GM18511 (cell line): ENCODE measurements around the gene DUS4L.

Experiments
- ATAC-seq: cut with Tn5 transposase; IDR thresholded peaks from one replicate; pipeline ENCODE4 v1.9.1; 2021; ENCODE audit warnings: mild to moderate bottlenecking, moderate library complexity; ENCODE audit not compliant: unreplicated experiment

DUS4L gene

DNA sequence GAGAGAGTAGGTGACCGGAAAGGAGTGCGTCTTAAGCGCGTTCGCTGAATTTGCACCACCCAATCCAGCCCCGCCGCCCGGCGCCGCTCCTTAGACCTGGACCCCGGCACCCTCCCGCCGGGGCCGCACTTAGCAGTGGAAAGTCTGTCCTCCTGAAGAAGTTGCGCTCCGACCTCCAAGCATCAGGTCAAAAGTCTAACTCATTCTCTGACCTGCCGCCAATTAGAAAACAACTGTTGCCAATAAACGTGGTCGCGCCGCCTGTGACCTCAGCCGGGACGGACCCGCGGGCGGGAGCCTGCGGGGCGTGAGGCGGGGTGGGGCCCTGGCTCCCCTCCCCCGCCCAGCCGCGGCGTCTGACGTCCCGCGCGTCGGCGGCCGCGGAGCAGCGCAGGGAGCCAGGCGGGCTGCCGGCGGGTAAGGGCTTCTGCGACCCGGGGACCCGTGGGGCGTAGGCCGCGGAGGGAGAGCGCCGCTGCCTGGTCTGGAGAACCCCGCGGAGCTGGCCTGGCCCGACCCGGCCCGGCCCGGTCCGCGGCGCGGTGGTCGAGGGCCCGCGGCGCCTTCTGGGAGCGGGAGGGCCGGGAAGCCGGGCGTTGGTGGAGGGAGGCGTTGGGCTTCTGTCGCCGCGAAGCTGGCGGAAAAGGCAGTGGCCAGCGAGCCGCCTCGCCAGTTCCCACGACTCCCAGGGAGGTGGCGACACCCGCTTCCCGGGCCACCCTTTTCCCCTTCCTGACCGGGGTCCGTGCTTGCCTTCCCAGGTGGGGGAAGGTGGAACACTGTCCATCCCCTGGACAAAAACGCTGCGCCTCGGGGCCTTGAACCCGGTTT is 16.3 kb downstream of the DUS4L start, which contains the start of gene BCAP29:
TSS of gene BCAP29 (plus strand) at position 362 of the 831 bp plus-strand sequence. CDS start 527 bp downstream, outside the sequence.
- ATAC-seq, result peak; percentile 94

DNA sequence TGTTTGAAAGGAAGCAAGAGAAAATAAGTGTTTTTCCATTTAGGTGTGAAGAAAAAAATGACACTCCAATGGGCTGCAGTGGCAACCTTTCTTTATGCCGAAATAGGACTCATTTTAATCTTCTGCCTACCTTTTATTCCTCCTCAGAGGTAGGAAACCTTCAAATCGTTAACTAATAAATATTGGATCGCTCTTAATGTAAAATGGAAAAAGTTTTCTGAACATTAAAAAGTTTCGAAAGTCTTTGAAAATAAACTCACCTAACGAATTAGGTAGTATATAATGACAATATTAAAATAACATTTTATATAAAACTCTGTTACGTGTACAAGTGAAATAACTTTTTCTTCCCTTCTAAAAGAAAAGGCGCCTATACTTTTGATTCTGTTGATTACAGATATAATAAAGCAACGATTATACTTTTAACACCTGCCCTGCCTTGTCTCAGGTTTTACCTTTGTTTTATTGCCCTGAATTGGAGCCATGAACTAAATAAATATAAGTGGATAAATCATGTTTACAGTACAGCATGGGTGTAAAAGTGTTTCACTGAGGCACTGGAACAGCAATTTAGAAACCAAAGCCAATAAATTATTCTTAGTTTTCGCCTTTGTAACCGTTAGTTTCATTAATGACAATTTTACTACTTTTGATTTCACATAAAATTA is 17.1 kb downstream of the DUS4L start:
- no peak for ATAC-seq

DNA sequence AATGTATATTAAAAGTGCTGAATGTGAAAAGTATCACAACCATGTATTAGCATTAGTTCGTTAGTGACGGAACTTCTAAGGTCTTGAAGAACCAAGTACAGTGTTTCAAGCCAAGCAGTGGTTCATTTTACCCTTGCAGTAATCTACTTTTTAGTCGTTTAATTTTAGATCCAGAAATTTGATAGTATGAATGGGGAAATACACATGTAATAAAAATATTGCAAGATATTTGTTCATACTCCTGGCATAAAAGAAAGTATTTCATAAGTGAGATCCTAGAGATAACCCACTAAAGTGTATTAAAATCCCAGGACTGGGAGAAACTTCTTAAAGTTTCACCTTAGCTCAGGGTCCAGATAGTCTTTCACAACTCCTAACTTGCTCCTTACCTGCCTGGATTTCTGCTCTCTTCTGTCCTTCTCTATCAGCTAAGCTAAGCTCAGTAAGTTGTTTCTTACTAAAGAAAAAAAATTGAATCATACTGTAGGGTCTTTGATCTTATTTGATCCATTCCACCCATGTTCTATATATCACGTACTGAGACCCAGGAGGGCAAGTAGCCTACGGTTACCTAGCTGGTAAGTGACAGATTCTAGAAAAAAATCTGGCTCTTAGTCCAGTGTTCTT is 17.7 kb downstream of the DUS4L start:
- no peak for ATAC-seq

DNA sequence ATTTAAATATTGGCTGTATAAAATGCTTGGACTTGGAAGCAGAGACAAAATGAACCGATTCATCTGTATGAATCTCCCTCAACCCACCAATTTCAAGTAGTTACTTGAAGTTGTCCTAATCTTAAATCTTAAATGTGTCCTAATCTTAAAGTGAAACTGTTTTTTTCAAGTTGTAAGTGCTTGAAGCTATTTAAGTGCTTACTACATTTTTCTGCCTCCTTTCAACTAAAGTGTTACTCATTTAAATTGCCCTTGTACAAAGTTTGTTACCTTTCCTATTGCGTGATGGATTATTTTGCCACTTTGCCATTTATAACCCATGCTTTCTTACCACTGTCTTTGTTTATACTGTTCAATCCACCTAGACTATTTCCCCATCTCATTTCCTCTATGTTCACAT is 19.1 kb downstream of the DUS4L start:
- ATAC-seq, result no peak

DNA sequence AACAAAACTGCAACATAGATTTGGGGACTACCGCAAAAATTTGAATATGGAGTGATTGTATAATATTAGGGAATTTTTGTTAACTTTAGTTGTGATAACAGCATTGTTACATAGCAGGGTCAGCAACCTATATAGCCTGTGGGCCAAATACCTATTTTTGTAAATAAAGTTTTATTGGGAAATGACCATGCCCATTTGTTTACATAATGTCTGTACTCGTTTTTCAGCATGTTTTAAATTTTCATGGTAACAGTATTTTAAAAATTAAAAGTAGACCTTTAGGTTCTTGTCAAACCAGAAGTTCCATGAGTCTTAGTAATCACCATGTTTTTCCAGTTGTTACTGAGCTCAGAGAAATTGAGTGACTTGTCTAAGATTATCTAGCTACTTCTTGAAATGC is 20.9 kb downstream of the DUS4L start:
- no peak for ATAC-seq

DNA sequence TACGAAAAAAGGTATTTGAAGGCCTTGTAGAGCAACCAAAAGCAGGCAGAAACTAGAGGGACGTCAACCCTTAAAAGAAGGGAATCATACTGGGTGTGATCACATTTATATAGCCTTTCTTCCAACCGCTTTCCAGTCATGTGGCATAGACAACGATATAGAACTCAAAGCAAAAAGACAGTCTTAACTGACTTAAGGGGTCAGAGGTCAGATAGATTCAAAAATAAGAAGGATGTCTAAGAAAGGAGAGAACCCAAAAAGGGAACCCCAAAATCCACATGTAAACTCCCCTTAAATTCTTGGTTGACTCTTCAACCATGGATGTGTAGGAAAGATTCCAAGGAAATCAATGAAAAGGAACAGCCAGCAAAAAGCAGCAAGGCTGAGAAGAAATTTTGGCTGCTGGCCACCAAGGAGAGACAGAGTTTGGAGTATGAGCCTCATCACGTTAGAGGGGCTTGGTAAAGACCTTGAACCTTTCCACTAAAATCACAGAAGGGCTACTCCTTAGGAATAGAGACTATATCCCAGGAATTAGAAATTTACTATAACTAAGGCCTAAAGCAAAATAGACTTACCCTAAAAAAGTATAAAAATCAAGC is 24.9 kb downstream of the DUS4L start:
- no peak for ATAC-seq

DNA sequence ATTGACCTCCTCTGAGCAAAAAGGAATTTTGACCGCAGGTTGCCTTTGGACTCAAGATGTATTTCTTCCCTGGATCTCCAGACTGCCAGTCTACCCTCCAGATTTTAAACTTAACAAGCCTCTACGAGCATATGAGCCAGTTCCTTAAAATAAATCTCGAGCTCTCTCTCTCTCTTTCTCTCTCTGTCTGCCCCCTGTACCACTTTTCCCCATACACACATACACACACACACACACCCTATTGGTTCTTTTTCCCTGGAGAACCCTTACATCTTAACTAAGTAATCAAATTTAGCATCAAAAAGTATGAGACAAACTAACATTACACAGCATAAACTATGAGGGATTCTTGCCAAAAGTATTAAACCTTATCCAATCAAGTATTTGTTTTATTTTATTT is 27.6 kb downstream of the DUS4L start:
- ATAC-seq, result no peak

DNA sequence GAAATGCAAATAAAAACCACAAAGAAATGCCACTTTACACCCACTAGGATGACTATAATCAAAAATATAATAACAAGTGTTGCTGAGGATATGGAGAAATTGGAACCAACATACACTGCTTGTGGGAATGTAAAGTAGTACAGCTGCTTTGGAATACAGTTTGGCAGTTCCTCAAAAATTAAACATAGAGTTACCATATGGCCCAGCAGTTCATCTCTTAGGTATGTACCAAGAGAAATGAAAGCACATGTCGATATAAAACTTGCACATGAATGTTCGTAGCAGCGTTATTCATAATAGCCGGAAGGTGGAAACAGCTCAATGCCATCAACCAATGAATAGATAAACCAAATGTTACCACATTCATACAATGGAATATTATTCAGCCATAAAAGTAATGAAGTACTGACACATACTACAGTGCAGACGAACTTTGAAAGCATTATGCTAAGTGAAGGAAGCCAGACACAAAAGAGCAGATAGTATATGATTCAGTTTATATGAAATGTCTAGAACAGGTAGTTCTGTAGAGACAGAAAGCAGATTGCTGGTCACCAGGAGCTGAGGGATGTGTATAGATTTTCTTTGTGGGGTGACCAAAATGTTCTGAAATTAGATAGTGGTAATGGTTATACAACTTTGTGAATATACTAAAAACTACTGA is 28.7 kb downstream of the DUS4L start:
- ATAC-seq, result no peak

DNA sequence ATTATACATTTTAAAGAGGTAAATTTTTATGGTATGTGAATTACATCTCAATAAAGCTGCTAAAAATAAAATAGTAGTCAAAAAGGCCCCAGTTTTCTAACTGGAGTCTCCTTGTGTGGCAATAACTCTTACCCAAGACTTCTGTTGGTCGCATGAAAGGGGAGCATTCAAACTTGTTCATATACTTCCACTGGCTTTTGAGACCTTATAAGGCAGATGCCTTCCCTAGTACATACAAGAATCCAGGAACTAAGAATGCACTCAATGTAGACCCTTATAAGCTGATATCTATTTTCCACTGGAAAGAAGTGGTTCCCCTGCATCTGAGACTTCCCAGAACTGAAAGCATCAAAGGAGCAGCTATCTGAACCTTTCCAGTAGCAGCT is 29.2 kb downstream of the DUS4L start:
- no peak for ATAC-seq

DNA sequence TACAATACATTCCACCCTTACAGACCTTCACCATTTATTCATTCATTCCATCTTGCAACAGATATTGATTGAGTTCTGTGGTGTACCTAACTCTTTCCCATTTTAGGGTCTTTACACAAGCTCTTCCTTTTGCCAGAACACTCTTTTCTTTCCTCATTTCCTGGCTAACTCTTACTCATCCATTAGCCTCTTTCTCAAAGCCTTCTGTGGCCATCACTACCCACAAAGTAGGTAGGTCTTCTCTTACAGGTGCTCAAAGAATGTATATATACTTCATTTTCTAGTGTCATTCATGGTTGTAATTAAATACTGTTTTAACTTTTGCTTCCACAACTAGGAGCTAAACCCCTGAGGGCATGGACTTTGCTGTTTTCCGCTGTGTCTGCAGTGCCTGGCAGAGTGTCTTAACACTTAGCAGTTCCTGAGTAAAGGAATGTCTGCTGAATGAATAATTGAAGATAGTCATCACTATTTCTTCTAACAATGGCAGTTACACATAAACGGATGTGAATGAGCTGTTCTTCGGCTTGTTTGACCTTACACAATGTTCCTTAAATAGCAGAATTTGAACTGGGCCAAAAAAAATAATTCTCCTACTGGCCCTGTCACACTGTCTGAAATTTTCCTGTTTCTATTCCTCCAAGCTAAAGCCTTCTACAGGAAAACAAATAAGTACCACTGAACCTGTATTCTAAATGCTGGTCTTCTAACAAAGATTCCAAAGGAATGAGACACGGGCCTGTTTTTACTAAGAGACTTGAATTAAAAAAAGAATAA is 31.4 kb downstream of the DUS4L start:
- ATAC-seq, result no peak

DNA sequence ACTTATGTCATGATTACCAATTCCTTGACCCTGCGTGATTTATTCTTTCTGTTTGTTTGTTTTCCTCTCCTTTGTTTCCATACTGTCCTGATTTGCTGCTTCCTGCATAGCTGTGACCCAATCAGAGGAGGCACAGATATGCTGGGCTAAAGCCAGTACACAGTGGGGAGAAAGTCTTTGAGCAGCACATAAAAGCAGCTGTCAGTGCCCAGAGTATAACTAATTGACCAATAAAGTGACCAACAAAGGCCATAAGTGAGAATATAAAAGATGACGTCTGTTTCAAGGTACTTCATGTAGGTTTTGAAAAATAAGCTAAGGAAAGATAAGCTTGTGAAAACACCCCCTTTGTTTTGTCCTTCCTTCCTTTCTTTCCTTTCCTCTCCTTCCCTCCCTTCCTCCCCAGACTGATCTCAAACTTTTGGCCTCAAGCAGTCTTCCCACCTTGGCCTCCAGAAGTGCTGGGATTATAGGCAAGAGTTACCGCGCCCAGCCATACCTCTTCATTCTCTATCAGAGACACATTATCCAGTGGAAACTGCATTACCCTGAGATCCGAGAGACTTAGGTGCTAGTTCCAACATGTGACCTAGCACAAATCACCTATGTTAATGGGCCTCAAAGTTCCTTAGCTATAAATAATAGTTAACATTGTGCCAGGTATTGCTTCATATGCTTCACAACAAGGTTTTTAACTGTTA is 33.3 kb downstream of the DUS4L start:
- no peak for ATAC-seq

DNA sequence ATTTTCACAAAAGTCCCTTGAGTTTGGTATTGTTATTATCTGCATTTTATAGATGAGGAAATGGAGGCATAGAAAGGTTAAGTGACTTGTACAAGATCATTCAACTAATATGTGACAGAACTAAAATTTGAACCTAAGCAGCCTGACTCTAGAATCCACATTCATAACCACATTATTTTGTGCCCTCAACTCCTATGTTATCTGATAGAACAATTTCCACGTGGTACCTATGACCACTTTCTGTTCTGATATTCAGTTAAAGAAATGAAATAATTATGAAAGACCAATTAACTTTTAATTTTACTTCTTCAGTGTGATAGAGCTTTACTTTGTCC is 33.8 kb downstream of the DUS4L start:
- ATAC-seq, result no peak

DNA sequence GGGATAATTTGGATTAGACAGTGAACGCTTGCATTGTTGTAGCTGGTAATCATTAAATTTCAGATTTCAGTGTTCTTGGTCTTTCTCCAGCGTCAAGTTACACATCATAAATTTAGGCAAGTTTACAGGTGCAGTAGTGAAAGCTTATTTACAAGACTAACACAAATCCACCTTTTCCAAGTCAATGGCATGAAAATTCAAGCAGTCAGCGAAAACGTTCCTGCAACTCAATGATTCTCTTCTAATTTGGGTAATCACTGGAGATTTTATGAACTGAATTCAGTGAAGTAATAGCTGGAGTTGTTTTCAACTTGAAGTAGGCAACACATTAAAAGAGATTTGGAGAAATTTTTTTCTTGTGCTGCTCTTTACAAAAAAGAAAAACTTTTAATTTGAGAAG is 34.2 kb downstream of the DUS4L start:
- ATAC-seq, result no peak

DNA sequence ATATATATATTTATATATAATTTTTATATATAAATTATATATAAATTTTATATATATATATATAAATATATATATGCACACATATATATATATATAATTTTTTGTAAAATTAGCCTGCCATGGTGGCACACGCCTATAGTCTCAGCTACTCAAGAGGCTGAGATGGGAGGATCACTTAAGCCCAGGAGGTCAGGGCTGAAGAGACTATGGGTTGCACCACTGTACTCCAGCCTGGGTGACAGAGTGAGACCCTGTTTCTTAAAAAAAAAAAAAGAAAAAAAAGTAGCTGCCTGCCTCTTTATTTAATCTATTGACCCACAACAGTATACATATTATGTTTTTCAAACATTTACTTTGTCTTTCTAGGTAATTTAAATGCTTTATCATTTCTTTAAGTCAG is 35.5 kb downstream of the DUS4L start:
- no peak for ATAC-seq

DNA sequence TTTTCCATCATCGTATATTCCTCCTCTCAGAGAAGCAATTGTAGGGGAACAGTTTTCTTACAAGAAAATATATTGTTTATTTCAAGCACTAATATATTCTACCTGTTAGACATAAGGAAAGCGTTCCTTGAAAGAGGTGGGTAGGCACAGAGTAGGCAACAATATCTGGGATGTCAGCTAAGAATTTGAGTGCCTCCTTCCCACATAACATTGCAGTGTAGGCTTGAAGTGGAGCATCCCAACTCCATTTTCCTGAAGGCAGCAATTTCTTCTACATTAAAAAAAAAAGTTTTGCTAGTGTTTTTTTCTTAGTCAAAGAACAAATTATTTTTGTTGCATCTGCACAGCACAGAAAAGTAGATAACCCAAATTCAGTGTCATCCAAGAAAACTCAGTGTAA is 37.0 kb downstream of the DUS4L start:
- no peak for ATAC-seq

DNA sequence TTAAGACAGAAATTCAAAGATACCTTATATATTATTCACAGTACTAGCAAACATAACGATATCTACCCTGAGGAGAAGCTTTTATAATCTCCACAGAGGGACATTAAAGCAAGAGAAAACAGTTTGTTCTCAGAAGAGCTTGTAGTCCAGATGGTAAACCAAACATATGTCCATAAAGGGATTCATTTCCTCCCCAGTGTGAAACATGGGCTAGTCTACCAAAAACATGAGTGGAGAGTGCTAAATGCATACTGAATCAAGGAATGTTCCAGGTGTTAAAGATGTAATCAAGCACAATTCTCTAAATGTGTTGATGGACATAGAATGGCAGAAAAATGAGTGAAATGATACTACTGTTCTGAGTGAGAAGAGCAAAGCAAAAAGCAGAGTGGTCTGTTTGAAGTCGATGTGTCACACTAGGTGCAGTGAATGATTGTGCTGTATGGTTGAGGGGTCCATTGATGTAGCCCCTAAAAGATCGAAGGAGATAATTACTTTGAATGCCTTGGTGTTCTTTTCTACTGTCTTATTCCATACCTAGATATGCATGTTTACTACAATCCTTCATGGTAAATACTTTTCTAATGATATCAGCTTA is 41.5 kb downstream of the DUS4L start:
- ATAC-seq, result no peak

DNA sequence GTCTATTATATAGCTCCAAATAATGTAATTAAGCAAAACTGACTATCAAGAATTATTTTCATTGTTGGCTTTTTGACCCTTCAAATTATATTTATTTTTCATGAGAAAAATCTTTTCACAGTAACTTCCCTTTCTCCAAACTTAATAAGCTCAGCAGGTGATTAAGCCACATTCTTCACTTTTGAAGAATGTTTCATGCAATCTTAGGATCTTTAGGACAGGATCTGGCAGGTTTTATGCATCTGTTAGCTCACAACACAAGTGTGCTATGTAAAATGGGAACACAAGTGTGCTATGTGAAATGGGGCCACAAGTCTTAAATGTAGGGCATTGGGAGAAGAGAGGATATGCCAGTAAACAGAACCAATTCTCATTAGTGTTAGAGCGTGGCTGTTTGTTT is 42.5 kb downstream of the DUS4L start:
- no peak for ATAC-seq

DNA sequence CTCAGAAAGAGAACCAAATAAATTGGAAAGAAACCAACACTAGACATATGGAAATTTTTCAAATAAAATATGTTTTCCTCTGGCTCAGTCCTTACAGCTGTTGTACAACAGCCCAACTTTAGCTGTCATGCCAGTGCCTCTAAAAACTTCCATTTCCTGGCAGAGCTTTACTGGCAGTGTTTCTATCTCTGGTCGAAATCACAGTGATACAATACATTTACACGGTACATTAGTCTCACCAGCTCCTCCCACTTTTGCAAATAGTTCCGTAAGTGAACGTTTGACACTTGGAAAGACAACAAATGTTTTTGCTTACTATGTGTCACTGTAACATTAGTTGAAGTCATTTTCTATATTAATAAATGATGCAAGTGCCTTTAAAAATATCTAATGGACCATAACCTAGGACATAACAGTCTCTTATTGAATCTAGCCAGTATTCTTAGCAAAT is 46.1 kb downstream of the DUS4L start:
- ATAC-seq, result no peak

DNA sequence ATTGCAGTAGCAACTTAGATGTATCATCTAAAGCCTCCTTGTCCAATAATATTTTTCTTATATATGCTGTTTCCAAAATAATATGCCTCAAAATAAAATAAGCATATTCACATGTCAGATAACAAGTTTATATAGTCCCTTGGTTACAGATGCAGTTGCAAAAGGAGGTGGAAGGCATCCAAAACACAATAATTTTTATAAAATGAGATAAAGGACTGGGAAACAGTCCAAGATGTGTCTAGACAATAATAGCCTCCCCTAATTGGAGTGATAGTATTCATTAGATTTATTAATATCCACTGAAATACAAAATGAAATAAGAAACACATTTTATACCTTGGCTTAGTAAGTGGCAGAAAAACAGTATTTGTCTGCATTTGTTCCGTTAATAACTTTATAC is 46.6 kb downstream of the DUS4L start:
- ATAC-seq, result no peak
